ENCODE results near the gene KIF5B.
"Not testable (repeated sequence)": the region's sequence is repeated elsewhere in the genome, so short reads cannot be mapped to it uniquely, and the experiment has no call there.

Gene KIF5B

GRCh38 chr10:32072025-32072800 is 16.0 kb upstream of the KIF5B start:
- no peak overlapping the region for H3K4me3 ChIP-seq (ENCODE audit: low read depth, low read length)
- TF ChIP-seq, protein P1, sequence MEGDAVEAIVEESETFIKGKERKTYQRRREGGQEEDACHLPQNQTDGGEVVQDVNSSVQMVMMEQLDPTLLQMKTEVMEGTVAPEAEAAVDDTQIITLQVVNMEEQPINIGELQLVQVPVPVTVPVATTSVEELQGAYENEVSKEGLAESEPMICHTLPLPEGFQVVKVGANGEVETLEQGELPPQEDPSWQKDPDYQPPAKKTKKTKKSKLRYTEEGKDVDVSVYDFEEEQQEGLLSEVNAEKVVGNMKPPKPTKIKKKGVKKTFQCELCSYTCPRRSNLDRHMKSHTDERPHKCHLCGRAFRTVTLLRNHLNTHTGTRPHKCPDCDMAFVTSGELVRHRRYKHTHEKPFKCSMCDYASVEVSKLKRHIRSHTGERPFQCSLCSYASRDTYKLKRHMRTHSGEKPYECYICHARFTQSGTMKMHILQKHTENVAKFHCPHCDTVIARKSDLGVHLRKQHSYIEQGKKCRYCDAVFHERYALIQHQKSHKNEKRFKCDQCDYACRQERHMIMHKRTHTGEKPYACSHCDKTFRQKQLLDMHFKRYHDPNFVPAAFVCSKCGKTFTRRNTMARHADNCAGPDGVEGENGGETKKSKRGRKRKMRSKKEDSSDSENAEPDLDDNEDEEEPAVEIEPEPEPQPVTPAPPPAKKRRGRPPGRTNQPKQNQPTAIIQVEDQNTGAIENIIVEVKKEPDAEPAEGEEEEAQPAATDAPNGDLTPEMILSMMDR (IDR thresholded peaks at IDR 0.05; ENCODE audit: borderline replicate concordance, insufficient read depth, low read depth, low read length): no peak

GRCh38 chr10:32070645-32071044 is 14.4 kb upstream of the KIF5B start:
- H3K4me3 ChIP-seq (ENCODE audit: low read depth, low read length): no peak overlapping the region
- TF ChIP-seq, protein P1 (IDR thresholded peaks at IDR 0.05; ENCODE audit: borderline replicate concordance, insufficient read depth, low read depth, low read length): no peak

- no peak overlapping the region for H3K4me3 ChIP-seq (ENCODE audit: low read depth, low read length)
- TF ChIP-seq, protein P1 (IDR thresholded peaks at IDR 0.05; ENCODE audit: borderline replicate concordance, insufficient read depth, low read depth, low read length): no peak
These were observed 12.3 kb upstream of the KIF5B start for GRCh38 chr10:32068569-32068968.

DNA sequence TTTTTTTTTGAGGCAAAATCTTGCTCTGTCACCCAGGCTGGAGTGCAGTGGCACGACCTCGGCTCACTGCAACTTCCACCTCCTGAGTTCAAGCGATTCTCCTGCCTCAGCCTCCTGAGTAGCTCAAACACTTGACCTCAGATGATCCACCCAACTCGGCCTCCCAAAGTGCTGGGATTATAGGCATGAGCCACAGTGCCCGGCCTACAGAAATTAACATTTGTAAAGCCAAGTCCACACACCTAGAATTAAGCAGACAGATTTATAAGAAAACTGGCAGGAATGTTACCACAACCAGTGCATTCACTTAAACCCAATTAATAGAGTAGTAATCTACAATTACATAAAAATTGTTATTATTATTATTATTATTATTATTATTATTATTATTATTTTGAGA is 11.7 kb upstream of the KIF5B start:
- not testable (repeated sequence) for H3K4me3 ChIP-seq (ENCODE audit: low read depth, low read length)

DNA sequence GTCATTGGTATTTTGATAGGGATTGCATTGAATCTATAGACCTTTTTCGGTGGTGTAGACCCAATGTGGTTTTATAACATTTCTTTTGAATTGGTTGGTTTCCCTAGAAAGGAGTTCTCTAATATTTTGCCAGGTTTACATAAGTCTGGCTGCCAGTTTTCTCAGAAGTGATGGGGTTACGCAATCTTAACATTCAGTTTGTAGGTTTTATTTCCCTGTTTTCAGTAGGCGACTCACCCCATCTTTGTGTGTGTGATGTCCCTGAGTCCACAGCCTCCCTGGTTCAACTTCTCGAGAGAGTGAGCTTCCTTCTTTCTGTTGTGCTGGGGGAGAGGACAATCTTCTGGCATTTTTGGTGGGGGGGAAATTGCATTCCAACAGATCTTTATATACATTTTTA is 9.6 kb upstream of the KIF5B start:
- H3K4me3 ChIP-seq (ENCODE audit: low read depth, low read length): no peak overlapping the region
- TF ChIP-seq, protein P1 (IDR thresholded peaks at IDR 0.05; ENCODE audit: borderline replicate concordance, insufficient read depth, low read depth, low read length): no peak

- TF ChIP-seq, protein P1 (IDR thresholded peaks at IDR 0.05; ENCODE audit: borderline replicate concordance, insufficient read depth, low read depth, low read length): no peak
- H3K4me3 ChIP-seq (ENCODE audit: low read depth, low read length): no peak overlapping the region
These were observed 5.2 kb upstream of the KIF5B start for GRCh38 chr10:32061440-32061839.

DNA sequence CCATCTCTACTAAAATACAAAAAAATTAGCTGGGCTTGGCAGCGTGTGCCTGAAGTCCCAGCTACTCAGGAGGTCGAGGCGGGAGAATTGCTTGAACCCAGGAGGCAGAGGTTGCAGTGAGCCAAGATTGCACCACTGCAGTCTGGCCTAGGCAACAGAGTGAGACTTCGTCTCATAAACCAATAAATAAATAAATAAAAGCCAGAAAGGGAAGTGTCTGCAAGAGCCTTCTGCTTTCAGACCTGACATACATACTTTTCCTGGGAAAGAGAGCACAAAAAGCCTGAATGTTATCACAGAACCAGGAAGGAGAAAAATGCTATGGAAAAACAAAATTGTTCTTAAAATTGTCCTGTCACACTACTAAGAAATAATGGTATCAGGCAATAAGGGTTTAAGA is 4.1 kb upstream of the KIF5B start:
- TF ChIP-seq, protein P1 (IDR thresholded peaks at IDR 0.05; ENCODE audit: borderline replicate concordance, insufficient read depth, low read depth, low read length): no peak
- H3K4me3 ChIP-seq (ENCODE audit: low read depth, low read length): no peak overlapping the region
